Head of caudate nucleus (tissue), 42 donors: ENCODE measurements around the gene PITPNM1.
"Not testable (repeated sequence)": the region's sequence is repeated elsewhere in the genome, so short reads cannot be mapped to it uniquely, and the experiment has no call there.

Experiments used
- DNase-seq, 42 donors: peaks; one replicate each; pipeline versions ENCODE4 v3.0.0 to v3.0.0-alpha.2; 2020 to 2021; ENCODE audit warnings: mixed read lengths in 7 of 42
- intact Hi-C: fragments of 100-400 bp; cut with DNase I; formaldehyde crosslinking; loops from one replicate; pipeline ENCODE4 v1.15.0; 2022

PITPNM1 gene

GRCh38 chr11:67525275-67525976 is 20.3 kb upstream of the PITPNM1 start:
- intact Hi-C loops, result no loop called here
- no peak for DNase-seq

- intact Hi-C loops, result no loop called here
- DNase-seq, result no peak
Measured at GRCh38 chr11:67524480-67524808, 19.3 kb upstream of the PITPNM1 start.

GRCh38 chr11:67523556-67524479 is 18.7 kb upstream of the PITPNM1 start:
- no peak for DNase-seq
- intact Hi-C loops, result no loop called here

GRCh38 chr11:67522844-67523555 is 17.8 kb upstream of the PITPNM1 start, which contains the start of gene CABP2:
TSS of gene CABP2 (minus strand) at chr11:67523446. CDS start at chr11:67523326, 120 bp downstream.
- no peak for DNase-seq
- intact Hi-C loops, result no loop called here

GRCh38 chr11:67522338-67522737 is 17.2 kb upstream of the PITPNM1 start:
- no peak for DNase-seq
- intact Hi-C loops, result no loop called here

GRCh38 chr11:67521924-67522323 is 16.8 kb upstream of the PITPNM1 start:
- no peak for DNase-seq
- intact Hi-C loops, result no loop called here

GRCh38 chr11:67520856-67521824 is 16.0 kb upstream of the PITPNM1 start:
- intact Hi-C loops, result no loop called here
- DNase-seq, result no peak

- intact Hi-C loops, result loop anchor here (10.0 kb wide), 1 partner anchor 65 kb away; the partner anchor contains the start of gene GSTP1
- DNase-seq, result no peak
Measured at GRCh38 chr11:67519726-67520125, 14.6 kb upstream of the PITPNM1 start.

- DNase-seq, result no peak
- intact Hi-C loops, result loop anchor here (10.0 kb wide), 1 partner anchor 67 kb away; the partner anchor contains the start of gene GSTP1
Measured at GRCh38 chr11:67517784-67518552, 12.8 kb upstream of the PITPNM1 start.

GRCh38 chr11:67516806-67517205 is 11.6 kb upstream of the PITPNM1 start:
- DNase-seq, result no peak
- intact Hi-C loops, result loop anchor here (10.0 kb wide), 1 partner anchor 68 kb away; the partner anchor contains the start of gene GSTP1

GRCh38 chr11:67514116-67514515 is 9.0 kb upstream of the PITPNM1 start:
- DNase-seq, result no peak
- intact Hi-C loops, result loop anchor here (10.0 kb wide), 1 partner anchor 71 kb away; the partner anchor contains the start of gene GSTP1

- intact Hi-C loops, result loop anchor here (10.0 kb wide), 1 partner anchor 73 kb away; the partner anchor contains the start of gene GSTP1
- DNase-seq, result not testable (repeated sequence)
Measured at GRCh38 chr11:67511558-67511957, 6.4 kb upstream of the PITPNM1 start.

GRCh38 chr11:67510023-67510345 is 4.8 kb upstream of the PITPNM1 start:
- no peak for DNase-seq
- intact Hi-C loops, result loop anchor here (10.0 kb wide), 1 partner anchor 75 kb away; the partner anchor contains the start of gene GSTP1

- DNase-seq, result peak; percentile 93 to 99 (median 97)
- intact Hi-C loops, result loop anchor here (5.0 kb wide), 1 partner anchor 116 kb away; the partner anchor contains the start of gene RAD9A
Measured at GRCh38 chr11:67508486-67509121, 3.4 kb upstream of the PITPNM1 start.

- intact Hi-C loops, result loop anchor here (5.0 kb wide), 1 partner anchor 116 kb away; the partner anchor contains the start of gene RAD9A
- peak; percentile 98 to 100 (median 99) for DNase-seq
Measured at GRCh38 chr11:67507864-67508485, 2.8 kb upstream of the PITPNM1 start, which contains the start of gene CDK2AP2. TSS of gene CDK2AP2 (minus strand) at chr11:67508162. CDS start at chr11:67508082, 80 bp downstream.

GRCh38 chr11:67507242-67507863 is 2.2 kb upstream of the PITPNM1 start:
- DNase-seq, result peak in 8 of 42 donors; percentile 13 to 81 (median 52)
- intact Hi-C loops, result loop anchor here (5.0 kb wide), 1 partner anchor 115 kb away; the partner anchor contains the start of gene RAD9A
